ENCODE data around the gene ANGPT4. TPM values are rescaled to one million over a fixed set of nuclear protein-coding genes. Genes with fewer than 3 reads are reported as not detected.

Gene ANGPT4
- total and polyA plus RNA-seq, 10 of the 15 experiments (the other 5 are each of a cell fraction or from before 2014, with no cell fraction given): 0.01 to 0.16 TPM; not detected in 8

- POLR2A ChIA-PET: interaction anchor here (0.7 kb wide), 1 partner anchor 23 kb away, joined by 4 read pairs; the partner anchor contains the start of gene FAM110A
- in situ Hi-C loops (cut with MboI): no loop called here
Observed at GRCh38 chr20:856361-856775, 59.8 kb downstream of the ANGPT4 start.

More at GRCh38 chr20:856361-856775, 59.8 kb downstream of the ANGPT4 start:
- SMC1A ChIA-PET (ENCODE audit: uncharacterized antibody, unreplicated experiment): no interaction called here
- no peak for TF ChIP-seq TCF7 (IDR thresholded peaks at IDR 0.05; ENCODE audit: borderline replicate concordance)
- TF ChIP-seq NFXL1 (IDR thresholded peaks at IDR 0.05; ENCODE audit: borderline replicate concordance): no peak
- TF ChIP-seq HSF1 (IDR thresholded peaks at IDR 0.05; ENCODE audit: low read depth, low read length): no peak
- no peak for TF ChIP-seq FOXK2 (IDR thresholded peaks at IDR 0.05)
- TF ChIP-seq SMAD5 (IDR thresholded peaks at IDR 0.05; ENCODE audit: low read depth): no peak
- TF ChIP-seq SREBF1 (IDR thresholded peaks at IDR 0.05; ENCODE audit: low read length): no peak
- no peak for TF ChIP-seq BCL11A (IDR thresholded peaks at IDR 0.05; ENCODE audit: low read depth, low read length)
- TF ChIP-seq STAT3 (IDR thresholded peaks at IDR 0.05; ENCODE audit: low read depth, low read length): no peak
- no peak for TF ChIP-seq CUX1 (IDR thresholded peaks at IDR 0.05; ENCODE audit: insufficient replicate concordance, low read depth, low read length)
- no peak for TF ChIP-seq NRF1 (conservative IDR thresholded peaks at IDR 0.05; ENCODE audit: low read depth, low read length)
- TF ChIP-seq RELA (IDR thresholded peaks at IDR 0.05; ENCODE audit: borderline replicate concordance, partially characterized antibody): no peak
- no peak for TF ChIP-seq NFYA (IDR thresholded peaks at IDR 0.05; ENCODE audit: borderline replicate concordance, low read depth, low read length)
- TF ChIP-seq RAD21 (IDR thresholded peaks at IDR 0.05; ENCODE audit: insufficient read depth, low read depth, low read length): no peak
- TF ChIP-seq SMARCA5 (IDR thresholded peaks at IDR 0.05): no peak
- TF ChIP-seq ZNF622 (IDR thresholded peaks at IDR 0.05): no peak
- TF ChIP-seq ASH2L (IDR thresholded peaks at IDR 0.05; ENCODE audit: borderline replicate concordance, low read depth): no peak
- TF ChIP-seq POU2F2 (IDR thresholded peaks at IDR 0.05; ENCODE audit: borderline replicate concordance, low read depth, low read length): no peak
- Histone ChIP-seq H3K4me1 (ENCODE audit: control insufficient read depth, insufficient read depth, low read length) (peaks cover 12% of the 10 kb centered on the region), H4K20me1 (ENCODE audit: control insufficient read depth, insufficient read depth) (no peaks in the 10 kb centered on the region), H3K9me3 (replicated peaks; ENCODE audit: control insufficient read depth, insufficient read depth, low read length) (no peaks in the 10 kb centered on the region), H3K4me3 (no peak overlapping the region), H3K4me2 (ENCODE audit: control insufficient read depth, insufficient read depth) (no peak overlapping the region), H3K27ac (ENCODE audit: control insufficient read depth, insufficient read depth) (no peak overlapping the region), H2AFZ (ENCODE audit: control insufficient read depth, low read depth, low read length) (no peak overlapping the region), H3K9ac (ENCODE audit: control insufficient read depth, insufficient read depth, low read length) (no peak overlapping the region), H3K79me2 (ENCODE audit: control insufficient read depth, insufficient read depth, low read length) (no peaks in the 10 kb centered on the region), H3K36me3 (ENCODE audit: control insufficient read depth in 2 of 2, insufficient read depth in 2 of 2, low read length in 1 of 2) (no peaks in the 10 kb centered on the region), H3K27me3 (replicated peaks in 1 of 2; ENCODE audit: control insufficient read depth in 2 of 2, insufficient read depth in 2 of 2, low read length in 1 of 2) (no peaks in the 10 kb centered on the region)
- ATAC-seq (peak; percentile 52), FAIRE-seq (no peak), DNase-seq (ENCODE audit: low read depth, low spot score) (no peak)
- 61% methylated on average over 12 of the region's 12 CpGs for WGBS (ENCODE audit: insufficient coverage, insufficient replicate concordance, low lambda C conversion rate, missing lambda C conversion rate)
- no TSS peak for BruUV-seq (replicated peaks)
- CTCF ChIA-PET: no interaction called here
- RAD21 ChIA-PET (ENCODE audit: unreplicated experiment): no interaction called here
- intact Hi-C loops (cut with micrococcal nuclease; ENCODE audit: unreplicated experiment): no loop called here
